Heart right ventricle (tissue), 16 donors: ENCODE data around the gene ATP6V1C2. TPM values are rescaled to one million over a fixed set of nuclear protein-coding genes. Genes with fewer than 3 reads are reported as not detected.

Experiments
- ATAC-seq, 8 donors: fragments of 200-7000 bp; cut with Tn5 transposase; one replicate each; pipeline ENCODE4 v1.9.1; 2020; ENCODE audit warnings: mild to moderate bottlenecking in 8 of 8, moderate library complexity in 8 of 8, moderate number of reproducible peaks in 1 of 8
- DNase-seq, 2 donors: peaks; one replicate each; pipeline ENCODE4 v3.0.0-alpha.2; 2020
- H3K27ac ChIP-seq, 10 donors: fragments of 200-600 bp; sonication (generic) in 2 of 10; one replicate each; pipeline versions ENCODE4 v1.5.0 to v1.8.0; 2020 to 2022; ENCODE audit warnings: mild to moderate bottlenecking in 3 of 10
- H3K27me3 ChIP-seq, 7 donors: fragments of 200-600 bp; one replicate each; pipeline ENCODE4 v1.8.0; 2021 to 2022; ENCODE audit warnings: mild to moderate bottlenecking in 2 of 7
- H3K36me3 ChIP-seq, 9 donors: fragments of 200-600 bp; sonication (generic) in 1 of 9; one replicate each; pipeline versions ENCODE4 v1.5.0 to v1.8.0; 2020 to 2022; ENCODE audit warnings: mild to moderate bottlenecking in 2 of 9
- H3K4me1 ChIP-seq, 9 donors: fragments of 200-600 bp; sonication (generic) in 1 of 9; one replicate each; pipeline versions ENCODE4 v1.5.0 to v1.8.0; 2020 to 2022; ENCODE audit warnings: mild to moderate bottlenecking in 4 of 9
- H3K4me3 ChIP-seq, 10 donors: fragments of 200-600 bp; sonication (generic) in 2 of 10; one replicate each; pipeline versions ENCODE4 v1.5.0 to v1.8.0; 2020 to 2022; ENCODE audit warnings: mild to moderate bottlenecking in 7 of 10, moderate library complexity in 2 of 10
- H3K9me3 ChIP-seq, 11 donors: fragments of 200-600 bp in 10 of 11; sonication (generic) in 2 of 11; one replicate each; pipeline versions ENCODE4 v1.5.0 to v1.8.0; 2013 to 2022; ENCODE audit warnings: mild to moderate bottlenecking in 2 of 11, control low read depth in 1 of 11, moderate library complexity in 1 of 11
- WGBS, 2 donors: extraction: QIAGEN DNeasy Blood & Tissue Kit; methylation state at CpG; one replicate each; pipeline ENCODE4 v1.1.7; 2013; ENCODE audit warnings: inconsistent platforms in 1 of 2; 5-methylcytosine and 5-hydroxymethylcytosine counted together
- intact Hi-C, 10 donors: fragments of 100-400 bp; cut with DNase I; formaldehyde crosslinking; loops; one replicate each; pipeline versions ENCODE4 v1.11.1 to v1.14.2; 2022
- polyA plus RNA-seq, 2 donors: library from polyadenylated mRNA; stranded (reverse); fragments of 200-250 nt; gene quantifications; one replicate each; pipeline ENCODE4 v1.2.3, GENCODE V29; 2013
- total RNA-seq, 10 donors: library from RNA; stranded (reverse); fragmentation: NEBNext Ultra II Directional in 3 of 10; extraction: Animal tissue kit (Norgen Biotek cat#: 25700) in 3 of 10; gene quantifications; one replicate each; pipeline versions ENCODE4 v1.2.1 to v1.2.4, GENCODE V29; 2021 to 2023
- TF ChIP-seq, protein P1 (sequence below), 9 donors: fragments of 200-600 bp; sonication (generic) in 2 of 9; IDR thresholded peaks; one replicate each; pipeline versions ENCODE4 v1.5.0 to v1.8.0; 2021 to 2022; ENCODE audit warnings: antibody characterized with exemption in 9 of 9, mild to moderate bottlenecking in 5 of 9, moderate library complexity in 1 of 9
- donor health status: Arrhythmogenic right ventricular cardiomyopathy.
- donor health status: ischemic (EF 13 %, LVEDD 7.1; RV severe dilation, severe dysfunction).
- donor health status: healthy with polysubstance abuse.
- donor health status: DM: no; HTN: yes; CAD: no.
- donor health status: DM: no; HTN: no; CAD: no.
- donor health status: ischemic (EF 25% LVEDD 6.9; RV normal size, moderate dysfunction).
- donor health status: ischemic (EF 25% LVEDD 5.7; RV mildly dilated, moderate dysfunction).
- donor health status: healthy.
- donor health status: DM: yes; HTN: yes; CAD: no.
- donor health status: Ischemic cardiomyopathy.
- donor health status: ischemic (EF 35%, LVEDD 5.7; RV mildly dilated, moderate dysfunction).
- donor health status: nonischemic (EF 11% LVEDD 7.7; RV severe dilation, severe dysfunction).
- donor health status: DM: yes; HTN: yes; CAD: no.
- donor health status: PGD.
- donor health status: ischemic (EF 29% LVEDD 5.4; RV normal size, mild dysfunction).
- donor health status: nonischemic (EF 23%, LVEDD 6.1; RV moderate dilation, normal function).

ATP6V1C2 gene
- total and polyA plus RNA-seq, 12 donors = 0.09 to 3.4 (median 0.72) TPM

- TF ChIP-seq, protein P1, sequence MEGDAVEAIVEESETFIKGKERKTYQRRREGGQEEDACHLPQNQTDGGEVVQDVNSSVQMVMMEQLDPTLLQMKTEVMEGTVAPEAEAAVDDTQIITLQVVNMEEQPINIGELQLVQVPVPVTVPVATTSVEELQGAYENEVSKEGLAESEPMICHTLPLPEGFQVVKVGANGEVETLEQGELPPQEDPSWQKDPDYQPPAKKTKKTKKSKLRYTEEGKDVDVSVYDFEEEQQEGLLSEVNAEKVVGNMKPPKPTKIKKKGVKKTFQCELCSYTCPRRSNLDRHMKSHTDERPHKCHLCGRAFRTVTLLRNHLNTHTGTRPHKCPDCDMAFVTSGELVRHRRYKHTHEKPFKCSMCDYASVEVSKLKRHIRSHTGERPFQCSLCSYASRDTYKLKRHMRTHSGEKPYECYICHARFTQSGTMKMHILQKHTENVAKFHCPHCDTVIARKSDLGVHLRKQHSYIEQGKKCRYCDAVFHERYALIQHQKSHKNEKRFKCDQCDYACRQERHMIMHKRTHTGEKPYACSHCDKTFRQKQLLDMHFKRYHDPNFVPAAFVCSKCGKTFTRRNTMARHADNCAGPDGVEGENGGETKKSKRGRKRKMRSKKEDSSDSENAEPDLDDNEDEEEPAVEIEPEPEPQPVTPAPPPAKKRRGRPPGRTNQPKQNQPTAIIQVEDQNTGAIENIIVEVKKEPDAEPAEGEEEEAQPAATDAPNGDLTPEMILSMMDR (IDR thresholded peaks at IDR 0.05) = no peak
- no peak overlapping the region for H3K27ac ChIP-seq
- H3K36me3 ChIP-seq = no peaks in the 10 kb centered on the region
- H3K4me3 ChIP-seq = no peak overlapping the region
- H3K9me3 ChIP-seq = no peaks in the 10 kb centered on the region
- peaks cover 0 to 17% (median 7%) of the 10 kb centered on the region in 9 donors for H3K4me1 ChIP-seq
- peaks cover 0 to 57% (median 45%) of the 10 kb centered on the region in 7 donors for H3K27me3 ChIP-seq
- WGBS, 2 donors = 77 to 82% methylated on average over 9 to 10 of the region's 10 CpGs
- no peak for DNase-seq
- ATAC-seq = no peak
- intact Hi-C loops = loop anchor here in 9 of 10 donors (2.0 to 10.0 kb wide), 8 partner anchors 79 to 752 kb away; partner anchors contain the start of gene KCNF1 (in 2 of the 9)
Measured at GRCh38 chr2:10833021-10833420, 111.6 kb downstream of the ATP6V1C2 start.

GRCh38 chr2:10834068-10834655, 112.7 kb downstream of the ATP6V1C2 start:
- Histone ChIP-seq H3K4me1 (peaks cover 0 to 17% (median 7%) of the 10 kb centered on the region in 9 donors), H3K4me3 (no peak overlapping the region), H3K9me3 (no peaks in the 10 kb centered on the region), H3K27me3 (peaks cover 0 to 47% (median 42%) of the 10 kb centered on the region in 7 donors), H3K36me3 (no peaks in the 10 kb centered on the region), H3K27ac (no peak overlapping the region)
- TF ChIP-seq, protein P1 (IDR thresholded peaks at IDR 0.05) = no peak
- DNase-seq (no peak), ATAC-seq (no peak)
- 83 to 86% methylated on average over 8 of the region's 8 CpGs for WGBS, 2 donors
- intact Hi-C loops = loop anchor here in 8 of 10 donors (2.0 to 10.0 kb wide), 8 partner anchors 78 to 751 kb away; partner anchors contain the start of gene KCNF1 (in 2 of the 8)

Other genes with a start within 250 kb of the ATP6V1C2 start
- gene NOL10, start 31.7 kb upstream of the ATP6V1C2 start, total RNA-seq = 10 to 100 TPM; 15.0 to 21.0 (median 19.2) TPM
- 10 to 100 TPM in 1 of 2 donors, 1 to 10 TPM in 1; 6.9 to 11.3 TPM for gene NOL10, start 31.7 kb upstream of the ATP6V1C2 start, polyA plus RNA-seq
- 100 to 1,000 TPM in 6 of 10 donors, 10 to 100 TPM in 4; 86.9 to 174 (median 107) TPM for gene PDIA6, start 91.2 kb downstream of the ATP6V1C2 start, total RNA-seq
- 100 to 1,000 TPM in 1 of 2 donors, 10 to 100 TPM in 1; 24.7 to 317 TPM for gene PDIA6, start 91.2 kb downstream of the ATP6V1C2 start, polyA plus RNA-seq
- gene KCNF1, start 190.3 kb downstream of the ATP6V1C2 start, total RNA-seq = under 1 TPM in 7 of 10 donors, not detected in 3; 0.10 to 0.42 (median 0.23) TPM
- gene KCNF1, start 190.3 kb downstream of the ATP6V1C2 start, polyA plus RNA-seq = under 1 TPM in 1 of 2 donors, not detected in 1; 0.25 TPM